SHP77 treated with DMSO at 0.1 percent for 48 hours (cell line): Measurements from ENCODE around the gene ZNF672.
"Not testable (repeated sequence)": the region's sequence is repeated elsewhere in the genome, so short reads cannot be mapped to it uniquely, and the experiment has no call there.

ENCODE experiments used
- DNase-seq: peaks from one replicate; lab custom pipeline; 2025; lab: John Stamatoyannopoulos, UW

Gene ZNF672

DNA sequence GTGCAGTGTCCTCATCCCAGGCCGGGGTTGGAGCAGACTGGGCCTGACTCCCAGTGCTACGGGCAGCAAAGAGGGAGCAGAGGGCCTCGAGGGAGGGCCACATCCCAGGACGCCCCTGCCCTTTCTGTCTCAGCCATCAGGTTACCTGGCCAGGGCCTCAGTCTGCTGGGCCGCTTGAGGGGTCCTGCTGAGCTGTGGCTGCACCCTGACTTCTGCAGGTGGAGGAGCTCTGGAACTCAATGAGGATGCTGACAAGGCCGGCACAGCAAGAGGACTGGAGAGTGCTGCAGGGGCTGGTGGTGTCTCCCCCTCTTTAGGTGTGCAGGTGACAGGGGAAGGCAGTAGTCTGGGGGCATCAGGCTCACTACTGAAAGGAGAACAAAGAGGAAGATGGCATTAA is 17.6 kb downstream of the ZNF672 start:
- DNase-seq, result no peak

DNA sequence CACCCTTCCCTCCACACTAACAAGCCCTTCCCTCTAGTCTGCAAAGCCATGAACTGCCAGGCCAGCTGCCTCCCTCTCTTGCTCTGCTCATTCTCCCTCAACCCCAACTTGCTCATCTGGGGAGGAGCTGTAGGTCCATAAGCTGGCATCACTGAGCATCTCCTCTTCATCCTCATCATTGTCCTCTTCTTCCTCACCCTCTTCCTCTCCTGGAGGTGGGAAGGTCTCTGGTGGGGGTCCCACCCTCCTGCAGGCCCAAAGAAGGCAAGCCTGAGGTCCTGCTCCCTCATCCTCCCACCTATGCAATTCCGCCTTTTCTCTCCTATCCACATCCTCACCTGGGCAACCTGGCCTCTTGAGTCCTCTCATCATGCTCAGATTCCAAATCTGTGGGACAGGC is 18.2 kb downstream of the ZNF672 start:
- DNase-seq, result no peak

DNA sequence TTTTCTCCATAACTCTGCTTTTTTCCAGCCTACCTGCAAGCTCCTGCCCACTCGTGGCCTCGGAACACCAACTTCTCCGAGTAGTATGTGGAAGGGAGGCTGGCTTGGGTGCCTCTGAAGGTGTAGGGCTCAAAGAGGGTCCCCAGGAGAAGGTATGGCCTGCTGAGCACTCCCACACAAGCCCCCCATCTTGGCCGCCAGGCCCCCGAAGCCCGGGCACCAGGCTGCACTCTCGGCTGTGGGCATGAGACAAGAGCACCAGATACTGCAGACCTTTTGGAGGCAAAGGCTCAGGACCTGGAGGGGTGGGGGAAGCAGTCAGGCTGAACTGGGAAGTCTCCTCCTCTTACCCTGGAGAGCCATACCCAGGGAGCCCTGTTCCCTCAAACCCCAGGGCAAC is 19.2 kb downstream of the ZNF672 start:
- DNase-seq, result no peak

DNA sequence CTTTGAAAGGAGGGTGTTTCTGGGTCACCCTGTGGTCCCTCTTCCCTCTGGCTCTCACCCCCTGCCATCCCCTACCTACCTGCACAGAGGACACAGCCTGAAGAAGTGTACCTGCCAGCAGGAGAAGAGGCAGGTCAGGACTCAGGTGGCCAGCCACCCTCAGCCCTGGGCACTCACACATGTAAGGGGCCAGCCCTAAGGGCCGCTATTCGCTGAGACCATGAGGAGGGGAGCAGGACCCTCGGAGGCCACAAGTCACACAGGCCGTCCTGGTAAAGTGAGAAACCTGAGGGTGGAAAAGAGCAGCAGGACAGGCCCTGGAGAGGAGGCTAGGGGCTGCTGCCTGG is 19.7 kb downstream of the ZNF672 start:
- no peak for DNase-seq

DNA sequence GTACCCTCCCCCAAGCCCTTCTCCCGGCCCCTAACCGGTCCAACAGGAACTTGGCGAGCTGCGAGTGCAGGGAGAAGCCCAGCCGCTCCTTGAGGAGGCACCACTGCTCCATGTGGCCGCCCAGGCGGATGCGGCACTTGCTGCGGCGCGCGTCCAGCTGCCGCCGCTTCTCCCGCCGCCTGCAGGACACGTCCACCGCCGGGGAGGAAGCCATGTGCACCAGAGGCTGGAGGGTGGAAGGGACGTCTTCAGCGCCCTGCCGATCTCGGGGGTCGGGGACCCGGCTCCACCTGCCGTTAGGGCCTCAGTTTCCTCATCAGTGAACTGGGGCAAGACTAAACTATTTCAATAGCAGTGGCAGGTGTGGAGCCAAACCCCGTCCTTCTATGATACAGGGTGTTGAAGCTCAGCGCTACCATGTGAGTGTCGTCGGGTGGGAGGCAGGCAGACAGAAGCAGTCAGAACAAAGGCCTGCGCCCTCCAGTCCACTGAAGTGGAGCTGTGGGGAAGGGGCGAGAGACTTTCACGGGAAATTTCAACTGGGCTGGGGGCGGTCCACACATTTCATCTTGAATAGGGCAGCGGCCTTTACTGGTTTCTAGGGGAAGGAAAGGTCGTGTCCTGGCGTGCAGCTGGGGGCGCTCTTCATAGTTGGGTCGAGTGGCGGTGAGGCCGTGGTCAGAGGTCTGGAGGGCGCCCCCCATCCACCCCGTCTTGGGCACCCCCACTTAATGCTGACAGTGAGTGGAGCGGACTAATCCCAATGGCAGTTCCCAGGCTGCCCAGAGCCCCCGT is 20.3 kb downstream of the ZNF672 start:
- DNase-seq, result no peak

DNA sequence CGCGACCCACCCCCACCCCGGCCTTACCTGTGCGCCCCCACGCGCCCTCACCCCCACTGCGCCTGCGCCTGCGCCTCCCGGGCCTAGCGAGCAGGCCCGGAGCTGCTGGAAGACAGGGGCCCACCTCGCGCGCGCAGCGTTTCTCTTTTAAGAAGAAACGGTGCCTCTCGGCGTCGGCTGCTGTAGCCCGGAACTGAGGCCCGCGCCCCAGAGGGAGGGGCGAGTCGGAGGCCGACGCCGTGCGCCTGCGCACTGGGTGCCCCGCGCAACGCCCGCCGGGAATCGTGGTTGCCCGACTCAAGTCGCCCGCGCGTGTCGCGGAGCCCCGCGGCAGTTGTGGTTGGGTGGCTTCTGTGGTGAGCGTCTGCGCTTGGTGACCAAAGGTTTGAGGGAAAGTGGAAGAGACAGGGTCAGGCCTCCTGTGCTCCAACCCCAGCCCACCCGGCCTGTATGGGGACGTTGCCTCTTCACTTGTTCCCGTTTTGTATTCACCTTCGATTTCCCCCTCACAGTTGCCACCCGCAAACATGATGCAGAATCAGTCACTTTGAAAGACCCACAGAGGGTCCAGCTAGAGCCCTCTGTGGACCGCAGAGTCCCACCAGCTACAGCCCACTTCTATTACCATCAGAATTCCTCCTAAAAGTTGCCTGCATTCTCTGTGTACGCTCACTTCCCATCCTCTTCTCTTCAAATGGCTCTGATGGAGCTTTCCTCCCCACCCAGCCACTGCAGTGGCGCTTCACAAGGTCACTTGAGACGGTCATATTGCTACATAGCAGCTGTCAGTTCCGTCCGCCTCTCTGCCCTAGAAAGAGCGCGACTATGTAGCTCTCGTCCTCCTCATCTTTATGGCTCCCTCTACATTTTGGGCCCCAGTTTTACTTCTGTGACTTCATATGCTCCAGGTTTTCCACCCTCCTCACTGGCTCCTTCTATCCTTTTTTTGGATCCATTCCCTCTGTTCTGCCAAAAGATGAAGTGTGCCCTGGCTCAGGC is 21.2 kb downstream of the ZNF672 start, which contains the start of gene ZNF692:
ZNF692 (minus strand) TSS at position 195 of the 999 bp plus-strand sequence. CDS start 776 bp downstream, outside the sequence.
- DNase-seq, result peak; percentile 87

DNA sequence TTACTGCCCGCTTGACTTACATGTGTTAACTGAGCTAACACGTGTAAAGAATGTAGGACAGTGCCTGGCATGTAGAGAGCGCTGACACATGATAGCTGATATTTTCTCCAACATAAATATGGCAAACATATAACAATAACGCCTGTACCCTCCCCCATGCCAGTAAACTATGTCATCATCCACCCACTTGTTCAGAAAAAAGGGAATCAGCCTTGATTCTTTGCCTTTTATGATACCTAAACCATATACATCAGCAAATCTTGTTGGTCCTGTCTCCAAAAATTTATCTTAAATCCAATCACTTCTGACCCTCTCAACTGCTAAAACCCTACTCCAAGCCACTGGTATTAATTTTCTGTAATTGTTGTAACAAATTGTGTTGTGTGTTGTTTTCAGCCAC is 22.0 kb downstream of the ZNF672 start:
- no peak for DNase-seq

DNA sequence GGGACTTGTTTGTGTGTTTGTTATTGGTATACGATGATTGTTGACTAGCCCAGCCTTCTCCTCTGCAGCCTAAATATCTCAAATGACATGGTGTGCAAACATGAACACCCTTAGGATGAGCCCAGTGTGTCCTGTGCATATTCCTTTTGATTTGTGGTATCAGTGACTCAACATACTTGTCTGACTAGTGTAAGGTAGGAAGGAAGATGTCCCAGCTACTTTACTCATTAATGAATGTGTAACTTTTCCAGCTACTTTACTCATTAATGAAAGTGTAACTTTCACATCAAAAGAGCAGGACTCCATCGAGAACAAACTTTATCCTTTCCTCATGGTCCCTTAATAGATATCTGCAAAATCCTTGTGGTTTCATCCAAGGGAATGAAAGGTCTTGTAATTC is 23.6 kb downstream of the ZNF672 start:
- no peak for DNase-seq

DNA sequence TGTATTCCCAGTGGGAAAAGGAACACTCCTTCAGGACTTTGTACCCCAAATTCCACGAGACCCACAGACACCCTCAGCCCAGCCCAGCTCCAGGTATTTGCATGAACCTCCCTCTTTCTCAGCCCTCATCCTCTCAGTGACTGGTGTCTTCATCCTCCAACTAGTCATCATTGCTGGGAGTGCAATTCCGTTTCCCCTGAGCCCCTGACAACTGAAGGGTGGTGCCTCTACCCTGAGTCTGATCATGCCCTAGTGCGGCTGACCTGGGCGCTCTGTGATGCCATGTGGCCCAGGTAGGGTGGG is 24.6 kb downstream of the ZNF672 start:
- no peak for DNase-seq

DNA sequence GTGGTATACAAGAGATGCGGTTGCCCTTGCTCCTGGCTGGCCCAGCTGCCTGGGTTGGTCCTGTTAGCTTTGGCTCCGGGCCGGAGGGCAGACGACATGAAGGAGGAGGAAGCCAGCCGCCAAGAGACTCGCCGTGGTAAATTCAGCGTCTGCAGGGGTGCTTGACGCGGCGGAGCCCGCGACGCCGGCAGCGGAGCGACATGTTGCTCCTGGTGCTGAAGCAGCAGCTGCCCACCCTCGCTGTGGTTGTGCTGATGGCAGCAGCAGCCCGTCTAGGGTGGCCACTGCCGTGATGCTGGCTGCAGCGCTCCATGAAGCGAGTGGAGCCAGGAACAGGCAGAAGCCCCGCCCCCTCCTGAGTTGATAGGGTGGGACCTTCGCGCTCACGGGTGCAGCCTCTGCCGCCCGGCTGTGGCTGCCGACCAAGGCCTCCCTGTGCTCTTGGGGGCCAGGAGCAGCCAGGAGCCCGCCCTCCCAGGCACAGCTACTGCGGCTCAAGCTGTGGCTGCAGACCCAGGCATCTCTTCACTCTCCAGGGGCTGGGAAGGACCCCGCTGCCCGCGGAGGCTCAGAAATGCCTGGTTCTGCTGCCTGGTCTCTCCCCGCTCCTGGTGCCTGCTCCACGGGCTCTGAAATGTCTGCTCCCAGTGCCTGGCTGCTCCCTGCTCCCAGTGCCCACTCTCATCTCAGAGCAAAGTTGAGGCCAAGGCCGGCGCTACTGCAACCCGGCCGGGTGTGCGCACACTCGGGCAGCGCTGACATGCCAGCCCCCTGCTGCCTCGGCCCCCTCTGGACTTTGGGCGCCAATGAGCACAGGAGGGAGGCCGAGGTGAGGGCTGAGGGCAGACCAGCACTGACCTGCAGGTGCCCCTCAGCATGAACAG is 25.2 kb downstream of the ZNF672 start:
- peak; percentile 80 for DNase-seq

DNA sequence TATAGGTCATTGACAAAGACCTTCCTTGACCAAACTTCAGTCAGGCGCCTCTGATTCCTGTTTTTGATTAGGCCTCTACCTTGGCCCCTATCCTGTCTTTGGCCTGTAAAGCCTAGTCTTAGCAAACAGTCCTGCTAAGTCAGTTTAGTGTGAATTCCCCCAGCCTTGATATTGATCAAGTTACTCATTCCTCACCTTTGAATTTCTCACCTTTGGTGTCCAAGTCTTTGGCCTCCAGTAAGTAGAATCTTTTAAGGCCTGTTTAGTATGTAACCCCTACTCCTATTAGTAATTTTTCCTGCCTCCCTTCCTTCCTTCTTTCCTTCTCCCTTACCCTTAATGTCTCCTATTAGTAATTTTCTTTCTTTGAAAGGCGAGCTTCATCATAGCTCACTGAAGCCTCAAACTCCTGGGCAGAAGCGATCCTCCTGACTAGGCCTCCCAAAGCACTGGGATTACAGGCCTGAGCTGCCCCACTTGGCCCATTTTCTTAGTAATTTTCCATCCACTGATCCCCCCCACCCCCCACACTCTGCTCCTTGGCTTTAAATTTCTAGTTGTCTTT is 33.9 kb downstream of the ZNF672 start:
- DNase-seq, result no peak

DNA sequence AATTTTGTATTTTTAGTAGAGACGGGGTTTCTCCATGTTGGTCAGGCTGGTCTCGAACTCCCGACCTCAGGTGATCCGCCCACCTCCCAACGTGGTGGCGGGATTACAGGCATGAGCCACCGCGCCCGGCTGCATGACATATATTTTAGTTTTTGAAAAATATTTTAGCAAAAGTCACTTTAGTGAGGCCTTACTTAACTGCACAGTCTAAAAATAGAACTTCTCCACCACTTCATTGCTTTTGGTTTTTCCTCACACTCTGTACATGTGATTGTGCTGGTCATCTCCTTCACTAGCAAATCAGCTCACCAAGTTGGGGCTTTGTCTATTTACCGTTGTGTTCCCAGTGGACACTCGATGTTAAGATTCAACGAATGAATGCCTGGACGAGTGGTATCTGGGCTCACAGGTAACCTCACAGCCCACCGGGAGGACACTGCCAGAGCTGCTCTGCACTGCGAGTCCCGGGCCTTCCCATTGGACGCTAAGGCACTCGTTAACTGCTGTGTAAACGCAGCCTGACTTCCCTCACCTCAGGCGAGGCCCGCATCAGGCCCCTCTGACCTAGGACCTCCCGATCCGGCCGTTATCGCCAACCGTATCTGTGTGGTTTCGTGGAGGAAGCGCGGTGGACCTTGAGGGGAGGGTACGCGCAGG is 34.9 kb downstream of the ZNF672 start:
- DNase-seq, result peak; percentile 60

DNA sequence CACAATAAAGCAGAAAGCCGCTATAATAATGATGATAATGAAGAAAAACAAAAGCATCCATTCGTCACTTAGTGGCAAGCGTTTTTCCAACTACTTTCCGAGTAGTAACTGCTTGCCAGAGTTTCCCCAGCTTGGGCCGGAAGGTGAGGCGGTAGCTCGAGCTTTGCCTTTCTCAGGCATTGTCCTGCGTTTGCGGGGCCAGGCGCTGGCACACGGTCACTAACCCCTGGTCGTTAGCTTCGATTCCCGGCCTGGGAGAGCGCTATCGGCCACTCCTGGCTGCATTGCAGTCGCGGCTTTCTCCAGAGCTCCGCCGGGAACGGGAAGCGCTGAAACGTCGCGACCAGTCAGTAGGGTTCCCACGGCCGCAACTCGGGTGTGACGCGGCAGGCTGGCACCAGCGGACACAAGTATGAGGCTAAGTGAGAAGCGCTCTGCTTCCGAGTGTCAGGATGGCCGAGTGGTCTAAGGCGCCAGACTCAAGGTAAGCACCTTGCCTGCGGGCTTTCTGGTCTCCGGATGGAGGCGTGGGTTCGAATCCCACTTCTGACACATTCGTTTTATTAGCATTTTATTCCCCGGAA is 35.5 kb downstream of the ZNF672 start:
- peak; percentile 94 for DNase-seq

DNA sequence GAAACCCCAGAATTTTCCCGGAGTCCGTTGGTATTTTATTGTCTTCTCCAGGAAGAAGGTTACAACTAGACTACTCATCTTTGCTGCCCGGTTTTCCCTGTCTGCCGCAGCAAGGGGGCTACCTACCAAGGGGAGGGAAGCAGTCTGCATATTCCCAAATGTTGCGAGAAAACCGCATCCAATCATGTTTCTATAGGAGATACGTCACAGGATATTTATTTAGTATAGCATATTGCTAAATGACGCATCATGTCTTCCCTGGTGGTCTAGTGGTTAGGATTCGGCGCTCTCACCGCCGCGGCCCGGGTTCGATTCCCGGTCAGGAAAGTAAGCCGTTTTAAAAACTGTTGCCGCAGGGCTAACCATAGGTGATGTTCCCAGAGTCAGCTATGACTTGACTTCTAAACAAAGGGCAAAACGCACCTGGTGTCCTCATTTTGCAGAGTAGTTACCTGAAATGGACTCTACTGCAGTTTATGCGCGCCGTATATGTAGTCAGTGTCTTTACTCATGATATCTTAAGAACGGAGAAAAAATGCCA is 36.0 kb downstream of the ZNF672 start:
- DNase-seq, result peak; percentile 94

DNA sequence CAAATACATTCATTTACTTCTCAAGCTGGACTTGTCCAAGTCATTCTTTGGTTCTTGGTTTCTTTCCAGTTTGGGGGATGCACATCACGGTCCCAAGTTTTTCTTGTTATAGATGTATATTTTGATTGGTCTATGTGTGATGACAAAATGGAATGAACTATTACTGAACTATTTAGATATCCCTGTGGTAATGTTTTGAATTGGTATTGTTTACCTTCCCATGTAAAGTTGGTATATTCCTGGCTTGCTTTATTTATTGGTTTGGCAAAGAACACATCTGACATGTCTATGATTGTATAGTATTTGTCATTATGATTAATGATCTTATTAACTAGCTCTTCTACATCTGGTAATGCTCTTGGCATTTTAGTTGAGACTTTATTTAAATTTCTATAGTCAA is 43.2 kb downstream of the ZNF672 start:
- DNase-seq, result no peak

DNA sequence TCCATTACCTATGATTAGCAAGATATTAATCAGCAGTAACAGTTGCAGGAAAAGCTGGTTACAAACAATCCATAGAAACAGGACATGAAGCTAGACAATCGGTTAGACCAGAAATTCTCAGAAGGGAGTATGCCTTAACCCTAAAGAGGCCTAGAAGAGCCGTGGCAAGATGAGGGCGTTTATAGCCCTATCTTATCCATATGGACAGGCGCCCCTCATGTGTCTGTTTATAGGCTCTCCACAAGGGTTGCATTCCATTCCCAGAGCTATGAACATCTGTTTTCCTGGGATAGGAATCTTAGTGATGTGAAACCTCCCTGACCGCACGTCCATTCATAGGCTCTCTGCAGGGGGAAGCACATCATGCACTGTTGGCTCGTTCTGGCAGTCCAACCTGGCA is 44.4 kb downstream of the ZNF672 start:
- not testable (repeated sequence) for DNase-seq

DNA sequence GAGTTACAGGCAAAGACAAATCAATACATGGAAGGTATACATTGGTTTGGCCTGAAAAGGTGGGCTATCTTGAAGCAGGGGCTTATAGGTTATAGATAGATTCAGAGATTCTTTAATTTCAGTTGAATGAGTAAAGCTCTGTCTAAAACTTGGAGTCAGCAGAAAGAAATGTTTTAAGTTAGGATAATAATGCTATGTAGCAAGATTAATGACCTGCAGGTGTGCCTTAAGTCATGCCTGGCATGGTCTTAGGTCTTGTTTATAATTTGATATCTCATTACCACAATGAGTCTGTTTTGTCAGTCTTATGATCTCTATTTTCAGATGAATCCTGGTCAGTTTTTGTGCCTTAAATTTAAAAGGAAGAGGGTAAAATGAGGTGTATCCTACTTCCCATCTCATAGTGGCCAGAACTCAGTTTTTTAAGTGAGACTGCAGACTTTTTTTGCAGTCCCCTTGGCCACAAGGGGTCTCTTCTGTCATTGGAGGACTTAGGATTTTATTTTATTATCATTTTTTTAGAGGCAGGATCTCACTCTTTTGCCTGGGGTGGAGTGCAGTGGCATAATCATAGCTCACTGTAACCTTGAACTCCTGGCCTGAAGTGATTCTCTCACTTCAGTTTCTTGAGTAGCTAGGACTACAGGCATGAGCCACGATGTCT is 46.7 kb downstream of the ZNF672 start:
- no peak for DNase-seq

DNA sequence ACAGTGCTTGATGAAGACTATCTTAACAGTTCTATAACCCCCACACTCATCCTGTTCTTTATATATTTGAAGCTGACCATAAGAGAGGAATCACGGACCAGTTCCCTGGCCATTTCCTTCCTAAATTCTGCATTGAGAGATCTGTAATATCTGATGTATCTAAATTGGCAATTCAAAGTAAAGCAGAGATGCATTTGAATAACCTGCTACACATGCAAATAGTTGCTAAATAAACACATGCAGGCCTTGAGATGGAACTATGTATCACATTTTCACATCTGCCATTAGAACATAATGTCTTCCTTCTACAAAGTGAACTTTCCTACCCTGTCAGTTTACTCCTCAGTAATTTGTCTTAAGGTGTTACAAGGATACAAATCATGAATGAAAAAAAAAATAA is 47.6 kb downstream of the ZNF672 start:
- no peak for DNase-seq

DNA sequence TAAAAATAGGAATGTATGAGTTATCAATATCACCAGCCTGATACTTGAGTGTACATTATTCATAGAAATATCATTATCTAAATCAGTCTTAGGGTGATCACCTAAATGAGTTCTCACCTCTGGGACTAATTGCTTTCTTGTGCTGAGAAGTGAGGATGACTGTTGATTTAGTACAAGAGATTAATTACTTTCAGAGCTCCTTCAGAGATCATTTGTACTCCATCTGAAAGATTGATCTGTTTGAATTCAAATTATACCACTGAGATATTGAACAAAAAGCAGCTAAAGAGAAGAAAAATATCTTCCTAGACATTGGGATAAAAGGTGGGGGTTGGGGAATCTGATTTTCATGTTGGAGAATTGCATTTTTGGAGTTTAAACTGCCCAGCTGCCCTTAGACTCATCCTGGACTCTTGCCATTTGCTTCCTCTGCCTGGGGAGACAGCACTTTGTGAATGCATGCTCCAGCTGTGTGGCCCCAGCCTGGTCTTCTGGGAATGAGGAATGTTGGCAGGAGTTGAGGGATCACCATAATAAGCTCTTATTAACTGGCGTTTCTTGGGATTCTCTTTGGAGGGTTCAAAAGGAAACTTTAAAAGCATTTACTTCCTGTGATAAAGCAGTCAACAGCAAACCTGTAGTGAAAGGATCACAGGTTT is 48.3 kb downstream of the ZNF672 start:
- DNase-seq, result no peak

DNA sequence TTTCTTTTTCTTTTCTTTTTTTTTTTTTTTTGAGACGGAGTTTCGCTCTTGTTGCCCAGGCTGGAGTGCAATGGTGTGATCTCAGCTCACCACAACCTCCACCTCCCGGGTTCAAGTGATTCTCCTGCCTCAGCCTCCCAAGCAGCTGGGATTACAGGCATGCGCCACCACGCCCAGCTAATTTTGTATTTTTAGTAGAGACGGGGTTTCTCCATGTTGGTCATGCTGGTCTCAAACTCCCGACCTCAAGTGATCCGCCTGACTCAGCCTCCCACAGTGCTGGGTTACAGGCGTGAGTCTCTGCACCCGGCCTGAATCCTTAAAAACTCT is 51.9 kb downstream of the ZNF672 start:
- DNase-seq, result not testable (repeated sequence)
